GM12878 (cell line): ENCODE measurements around the gene ATG14. TPM values are rescaled to one million over a fixed set of nuclear protein-coding genes. Genes with fewer than 3 reads are reported as not detected.
"Not testable (repeated sequence)": the region's sequence is repeated elsewhere in the genome, so short reads cannot be mapped to it uniquely, and the experiment has no call there.

Experiments
- ATAC-seq: fragments of 200-7000 bp; cut with Tn5 transposase; 3 replicates; pipeline ENCODE4 v1.9.1; 2020; ENCODE audit warnings: mild to moderate bottlenecking, moderate library complexity
- BruUV-seq: library from RNA; stranded (reverse); fragments of 400-500 nt; replicated peaks from 2 replicates; lab custom pipeline; 2021; lab: Mats Ljungman, UMichigan
- CTCF ChIA-PET: fragments of 300-600 bp; sonication (Branson Sonifier 250); formaldehyde crosslinking; extraction: SDS; loops from one replicate; lab custom pipeline; 2021; ENCODE audit warnings: inconsistent platforms; lab: Yijun Ruan, JAX
- POLR2A ChIA-PET: fragments of 350-600 bp; formaldehyde crosslinking; extraction: SDS; loops from one replicate; lab custom pipeline; 2021; ENCODE audit warnings: inconsistent platforms; lab: Charles Lee
- RAD21 ChIA-PET: fragments of 300-600 bp; sonication (Branson Sonifier 250); formaldehyde crosslinking; loops from one replicate; lab custom pipeline; 2023; ENCODE audit warnings: antibody characterized with exemption; ENCODE audit not compliant: unreplicated experiment; lab: Charles Lee
- SMC1A ChIA-PET: fragments of 300-600 bp; sonication (Branson Sonifier 250); formaldehyde crosslinking; loops from one replicate; lab custom pipeline; 2023; ENCODE audit not compliant: unreplicated experiment, uncharacterized antibody; lab: Charles Lee
- DNase-seq: peaks from one replicate; pipeline ENCODE4 v3.0.0-alpha.2; 2011; ENCODE audit warnings: low read depth, low spot score
- FAIRE-seq: peaks from 3 replicates; lab custom pipeline; 2011; peaks lifted over from hg19 to GRCh38; lab: Jason Lieb, UNC
- H2AFZ ChIP-seq: 2 replicates; pipeline ENCODE4 v1.6.0; 2011; ENCODE audit warnings: low read depth, low read length, control low read depth; ENCODE audit not compliant: control insufficient read depth
- H3K27ac ChIP-seq: 2 replicates; pipeline ENCODE4 v1.5.1; 2011; ENCODE audit warnings: control low read depth; ENCODE audit not compliant: control insufficient read depth, insufficient read depth
- H3K27me3 ChIP-seq, 2 experiments: replicated peaks in 1 of 2; 2 replicates each; pipeline versions ENCODE4 v1.6.0 to v1.6.1; 2011; ENCODE audit warnings: low read length in 1 of 2; ENCODE audit not compliant: control insufficient read depth in 2 of 2, insufficient read depth in 2 of 2
- H3K36me3 ChIP-seq, 2 experiments: 2 replicates each; pipeline ENCODE4 v1.5.1; 2011; ENCODE audit warnings: low read length in 1 of 2; ENCODE audit not compliant: control insufficient read depth in 2 of 2, insufficient read depth in 2 of 2
- H3K4me1 ChIP-seq: 2 replicates; pipeline ENCODE4 v1.6.1; 2011; ENCODE audit warnings: mild to moderate bottlenecking, low read length, moderate library complexity, mixed read lengths; ENCODE audit not compliant: control insufficient read depth, insufficient read depth
- H3K4me2 ChIP-seq: 2 replicates; pipeline ENCODE4 v1.6.0; 2011; ENCODE audit warnings: control low read depth; ENCODE audit not compliant: control insufficient read depth, insufficient read depth
- H3K4me3 ChIP-seq: fragments of 200-600 bp; sonication (generic); 2 replicates; pipeline ENCODE4 v1.5.1; 2016
- H3K79me2 ChIP-seq: 2 replicates; pipeline ENCODE4 v1.6.0; 2011; ENCODE audit warnings: low read length; ENCODE audit not compliant: control insufficient read depth, insufficient read depth
- H3K9ac ChIP-seq: 2 replicates; pipeline ENCODE4 v1.8.0; 2011; ENCODE audit warnings: low read length, control low read depth, mixed read lengths; ENCODE audit not compliant: control insufficient read depth, insufficient read depth
- H3K9me3 ChIP-seq: replicated peaks from 3 replicates; pipeline ENCODE4 v1.5.1; 2011; ENCODE audit warnings: mild to moderate bottlenecking, low read length; ENCODE audit not compliant: control insufficient read depth, insufficient read depth
- H4K20me1 ChIP-seq: 2 replicates; pipeline ENCODE4 v1.6.0; 2011; ENCODE audit not compliant: control insufficient read depth, insufficient read depth
- BCL3 ChIP-seq: IDR thresholded peaks from 2 replicates; pipeline ENCODE4 v1.6.1; 2011; ENCODE audit warnings: borderline replicate concordance, low read depth, mild to moderate bottlenecking, moderate library complexity, low read length; ENCODE audit not compliant: insufficient read depth, poor library complexity, severe bottlenecking
- KLF5 ChIP-seq: fragments of 450-650 bp; IDR thresholded peaks from 2 replicates; pipeline ENCODE4 v1.6.1; 2014; ENCODE audit warnings: mild to moderate bottlenecking; ENCODE audit not compliant: partially characterized antibody
- RB1 ChIP-seq: fragments of 450-650 bp; formaldehyde crosslinking; IDR thresholded peaks from 2 replicates; pipeline ENCODE4 v1.6.1; 2017; ENCODE audit warnings: mild to moderate bottlenecking, borderline replicate concordance
- TBL1XR1 ChIP-seq: IDR thresholded peaks from 2 replicates; pipeline ENCODE4 v1.6.1; 2012; ENCODE audit warnings: low read depth, low read length, improper control_type of control experiment
- WGBS: methylation state at CpG from one replicate; pipeline ENCODE4 v1.1.6; 2016; ENCODE audit warnings: low lambda C conversion rate; ENCODE audit not compliant: insufficient replicate concordance, insufficient coverage; ENCODE audit errors: missing lambda C conversion rate; 5-methylcytosine and 5-hydroxymethylcytosine counted together
- in situ Hi-C: fragments of 300-500 bp; cut with MboI; formaldehyde crosslinking; loops from 9 replicates; pipeline ENCODE4 v1.14.3; 2018; ENCODE audit warnings: mixed read lengths
- intact Hi-C: fragments of 100-400 bp; cut with micrococcal nuclease; formaldehyde crosslinking; loops from one replicate; pipeline ENCODE4 v1.14.2; 2022; ENCODE audit not compliant: unreplicated experiment
- polyA plus RNA-seq, 11 experiments: library from polyadenylated mRNA; depleted of rRNA in 4 of 11; unstranded in 6 of 11; stranded (reverse) in 5 of 11; fragments of >200 nt; fragmentation: Nextera tagmentation in 4 of 11; fragmentation: Illumina TruSeq in 1 of 11; extraction: Ambion mirVana in 4 of 11; extraction: Trizol in 1 of 11; gene quantifications; 1 replicate in 1 of 11; 2 replicates in 10 of 11; pipeline versions ENCODE4 v1.2.1 to v1.2.3, GENCODE V29; 2011 to 2016; ENCODE audit warnings: inconsistent platforms in 2 of 11, missing spikeins in 2 of 11, low read depth in 1 of 11
- total RNA-seq, 4 experiments: library from RNA; depleted of rRNA in 3 of 4; stranded (reverse); fragments of >200 nt in 3 of 4; fragmentation: Illumina TruSeq in 1 of 4; extraction: Trizol in 1 of 4; gene quantifications; 2 replicates each; pipeline versions ENCODE4 v1.2.1 to v1.2.3, GENCODE V29; 2013 to 2021

The ATG14 gene
- total and polyA plus RNA-seq, 10 of the 15 experiments (the other 5 are each of a cell fraction or from before 2014, with no cell fraction given): 1.1 to 6.4 (median 5.0) TPM

DNA sequence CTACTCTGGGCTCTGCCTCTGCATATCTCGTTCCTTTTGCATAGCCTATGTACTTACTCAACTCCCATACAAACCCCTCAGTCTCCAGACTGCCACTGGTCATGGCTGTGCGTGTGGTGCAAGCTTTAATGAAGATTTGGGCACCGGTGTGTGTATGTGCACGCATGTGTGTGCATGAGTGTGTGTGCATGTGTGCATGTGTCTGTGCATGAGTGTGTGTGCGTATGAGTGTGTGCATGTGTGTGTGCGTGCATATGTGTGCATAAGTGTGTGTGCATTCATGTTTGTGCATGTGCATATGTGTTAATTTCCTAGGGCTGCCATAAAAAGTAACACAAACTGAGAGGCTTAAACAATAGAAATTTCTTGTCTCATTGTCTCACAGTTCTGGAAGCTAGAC, 45.9 kb upstream of the ATG14 start:
- intact Hi-C loops: no loop called here
- H3K4me2 ChIP-seq: no peak overlapping the region
- H3K79me2 ChIP-seq: no peaks in the 10 kb centered on the region
- TF ChIP-seq KLF5 (no peak), TBL1XR1 (no peak), BCL3 (peak; percentile 60), RB1 (no peak)
- H3K9ac ChIP-seq: no peak overlapping the region
- H3K36me3 ChIP-seq: no peaks in the 10 kb centered on the region
- WGBS: 66% methylated on average over 6 of the region's 6 CpGs
- DNase-seq: no peak
- H4K20me1 ChIP-seq: no peaks in the 10 kb centered on the region
- no peaks in the 10 kb centered on the region for H3K9me3 ChIP-seq
- in situ Hi-C loops: no loop called here
- CTCF ChIA-PET: interaction anchor here (1.0 to 1.1 kb wide), 2 partner anchors 9 to 11 kb away, joined by 3 read pairs; no protein-coding TSS in a partner anchor
- FAIRE-seq: no peak
- H3K4me1 ChIP-seq: peaks cover 5% of the 10 kb centered on the region; the same call in 1 of the 2 replicates
- RAD21 ChIA-PET: interaction anchor here (1.0 to 1.3 kb wide), 2 partner anchors 10 to 12 kb away, joined by 3 read pairs; no protein-coding TSS in a partner anchor
- no peak for ATAC-seq
- no TSS peak for BruUV-seq
- POLR2A ChIA-PET: no interaction called here
- H3K27me3 ChIP-seq: no peaks in the 10 kb centered on the region
- H3K27ac ChIP-seq: no peak overlapping the region
- SMC1A ChIA-PET: interaction anchor here (1.2 kb wide), 1 partner anchor 15 kb away, joined by 3 read pairs; no protein-coding TSS in a partner anchor
- no peak overlapping the region for H3K4me3 ChIP-seq
- no peak overlapping the region for H2AFZ ChIP-seq

- ATAC-seq, H3K79me2 ChIP-seq, BruUV-seq, POLR2A ChIA-PET, H3K27ac ChIP-seq, H3K4me3 ChIP-seq, H3K4me2 ChIP-seq, H3K9ac ChIP-seq, H3K36me3 ChIP-seq, intact Hi-C loops, SMC1A ChIA-PET, RAD21 ChIA-PET, DNase-seq, H3K4me1 ChIP-seq, H2AFZ ChIP-seq, H4K20me1 ChIP-seq, H3K9me3 ChIP-seq, in situ Hi-C loops, FAIRE-seq, H3K27me3 ChIP-seq: not testable (repeated sequence)
- 81% methylated on average over 21 of the region's 34 CpGs for WGBS
- CTCF ChIA-PET: interaction anchor here (1.0 to 1.1 kb wide), 2 partner anchors 8 to 10 kb away, joined by 3 read pairs; no protein-coding TSS in a partner anchor
These were observed 44.8 kb upstream of the ATG14 start for GRCh38 chr14:55456411-55456810.
